ENCODE results near the gene NACC2.

NACC2 gene

DNA sequence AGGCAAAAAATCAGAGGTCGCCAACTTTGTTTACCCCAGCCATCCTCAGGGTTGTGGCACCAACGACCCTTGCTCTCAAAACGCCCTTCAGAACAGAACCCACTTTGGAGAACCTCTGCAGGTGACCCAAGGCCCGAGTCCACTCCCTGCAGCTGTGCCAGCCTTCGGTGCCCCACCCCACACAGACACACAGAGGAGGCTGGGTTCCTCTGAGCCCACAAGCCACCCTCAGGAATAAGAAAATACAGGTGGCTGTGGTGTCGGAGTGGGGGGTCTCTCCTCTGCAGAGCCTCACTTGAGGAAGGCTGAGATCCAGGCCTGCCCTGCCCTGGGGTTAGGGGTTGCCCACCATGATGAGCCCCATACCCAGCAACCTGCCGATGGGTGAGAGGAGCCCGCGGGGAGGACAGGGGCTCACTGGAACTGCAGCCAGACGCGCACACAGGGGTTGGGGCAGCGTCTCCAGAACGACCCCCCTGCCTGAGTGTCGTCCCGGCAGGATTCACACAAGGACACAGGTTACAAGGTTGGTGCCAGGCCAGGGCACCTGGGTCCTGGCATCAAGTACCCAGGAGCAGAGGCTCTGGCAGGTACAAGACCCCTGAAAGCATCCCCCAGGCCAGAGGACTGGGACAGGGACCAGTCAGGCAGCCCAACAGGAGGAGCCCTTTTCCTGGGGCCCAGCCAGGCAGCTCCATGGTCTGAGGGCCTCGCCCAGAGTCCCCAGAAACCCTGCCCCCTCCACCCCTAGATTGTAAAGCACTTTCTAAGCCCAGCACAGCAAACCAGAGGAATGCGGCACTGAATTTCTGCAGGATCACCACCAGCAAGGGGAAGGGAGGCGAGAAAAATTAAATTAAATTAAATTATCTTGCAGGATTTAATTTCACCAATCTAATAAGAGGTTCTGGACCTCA, 40.0 kb downstream of the NACC2 start:
- no peak for TF ChIP-seq CTCF (conservative IDR thresholded peaks at IDR 0.05; ENCODE audit: low read depth, low read length)
- Histone ChIP-seq H4K20me1 (ENCODE audit: insufficient read depth) (no peaks in the 10 kb centered on the region), H3K79me2 (ENCODE audit: insufficient read depth, low read depth) (no peaks in the 10 kb centered on the region), H3K9ac (no peak overlapping the region), H3K4me2 (no peak overlapping the region), H3K4me1 (ENCODE audit: low read depth, poor library complexity, severe bottlenecking) (no peaks in the 10 kb centered on the region), H3K4me3 (IDR thresholded peaks at IDR 0.05; ENCODE audit: insufficient read depth, low read depth, low read length) (no peak overlapping the region), H3K27me3 (ENCODE audit: insufficient read depth, low read depth) (peaks cover 90% of the 10 kb centered on the region), H3K36me3 (ENCODE audit: insufficient read depth) (no peaks in the 10 kb centered on the region), H3K27ac (no peak overlapping the region), H2AFZ (ENCODE audit: low read depth) (no peak overlapping the region)

GRCh38 chr9:136054146-136054545, 40.9 kb downstream of the NACC2 start:
- H2AFZ ChIP-seq (ENCODE audit: low read depth), result no peak overlapping the region
- H3K9ac ChIP-seq, result no peak overlapping the region
- TF ChIP-seq CTCF (conservative IDR thresholded peaks at IDR 0.05; ENCODE audit: low read depth, low read length), result no peak
- no peaks in the 10 kb centered on the region for H3K79me2 ChIP-seq (ENCODE audit: insufficient read depth, low read depth)
- peaks cover 86% of the 10 kb centered on the region for H3K27me3 ChIP-seq (ENCODE audit: insufficient read depth, low read depth)
- H4K20me1 ChIP-seq (ENCODE audit: insufficient read depth), result no peaks in the 10 kb centered on the region
- no peak overlapping the region for H3K27ac ChIP-seq
- no peak overlapping the region for H3K4me2 ChIP-seq
- H3K4me3 ChIP-seq (IDR thresholded peaks at IDR 0.05; ENCODE audit: insufficient read depth, low read depth, low read length), result no peak overlapping the region
- H3K36me3 ChIP-seq (ENCODE audit: insufficient read depth), result no peaks in the 10 kb centered on the region
- no peaks in the 10 kb centered on the region for H3K4me1 ChIP-seq (ENCODE audit: low read depth, poor library complexity, severe bottlenecking)

DNA sequence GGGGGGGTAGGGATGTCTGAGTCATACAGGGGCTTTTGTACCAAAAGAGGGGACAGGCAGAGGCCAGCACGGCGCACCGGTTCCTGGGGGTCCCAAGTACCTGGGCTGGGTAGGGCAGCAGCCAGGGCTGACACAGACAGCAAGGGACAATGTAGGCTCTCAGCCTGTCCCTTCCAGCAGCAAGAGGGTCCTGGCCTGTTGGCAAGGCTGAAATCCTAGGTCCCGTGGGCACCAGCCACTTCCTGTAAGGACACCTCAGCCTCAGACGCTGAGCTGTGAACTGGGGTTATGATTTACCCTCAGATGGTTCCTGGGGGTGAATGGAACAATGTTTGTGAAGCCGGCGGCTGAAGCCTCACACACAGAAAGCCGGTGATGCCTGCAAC, 41.3 kb downstream of the NACC2 start:
- no peak overlapping the region for H3K4me3 ChIP-seq (IDR thresholded peaks at IDR 0.05; ENCODE audit: insufficient read depth, low read depth, low read length)
- no peak overlapping the region for H3K9ac ChIP-seq
- no peaks in the 10 kb centered on the region for H3K36me3 ChIP-seq (ENCODE audit: insufficient read depth)
- TF ChIP-seq CTCF (conservative IDR thresholded peaks at IDR 0.05; ENCODE audit: low read depth, low read length), result no peak
- H2AFZ ChIP-seq (ENCODE audit: low read depth), result no peak overlapping the region
- H4K20me1 ChIP-seq (ENCODE audit: insufficient read depth), result no peaks in the 10 kb centered on the region
- H3K27me3 ChIP-seq (ENCODE audit: insufficient read depth, low read depth), result peaks cover 86% of the 10 kb centered on the region
- no peak overlapping the region for H3K4me2 ChIP-seq
- no peaks in the 10 kb centered on the region for H3K79me2 ChIP-seq (ENCODE audit: insufficient read depth, low read depth)
- H3K27ac ChIP-seq, result no peak overlapping the region
- H3K4me1 ChIP-seq (ENCODE audit: low read depth, poor library complexity, severe bottlenecking), result no peaks in the 10 kb centered on the region

DNA sequence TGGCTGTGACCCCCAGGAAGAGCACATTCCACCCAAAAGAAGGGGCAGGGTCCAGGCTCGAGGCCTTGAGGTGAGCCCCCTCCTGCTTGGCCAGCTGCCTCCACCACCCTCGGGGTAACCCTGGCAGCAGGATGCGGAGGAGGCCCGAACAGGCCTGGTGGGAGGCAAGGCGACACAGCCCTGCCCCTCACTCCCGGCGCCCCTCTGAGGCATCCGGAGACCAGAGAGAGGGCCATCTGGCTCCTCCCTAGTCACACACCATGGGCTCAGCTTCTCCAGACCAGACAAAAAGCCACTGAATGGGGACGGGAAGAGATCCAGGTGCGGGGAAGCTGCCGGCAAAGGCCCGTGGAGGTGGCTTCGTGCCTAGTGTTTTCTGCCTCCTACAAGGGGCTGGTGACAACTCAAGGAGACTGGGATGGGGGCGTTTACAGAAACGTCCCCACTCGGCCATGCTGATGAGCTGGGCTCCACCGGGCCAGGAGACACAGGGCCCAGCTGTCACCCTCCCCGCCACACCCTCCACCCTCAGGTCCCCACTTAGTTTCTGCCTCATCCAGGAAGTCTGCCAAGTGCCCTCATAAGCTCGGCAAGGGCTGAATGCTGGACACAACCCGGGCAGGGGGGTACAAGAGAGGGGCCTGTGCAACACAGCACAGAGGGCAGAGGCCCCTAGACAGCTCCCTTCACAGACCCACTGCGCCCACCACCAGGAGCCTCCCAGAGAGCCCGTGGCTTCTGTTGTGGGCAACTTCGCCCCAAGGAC, 41.9 kb downstream of the NACC2 start:
- Histone ChIP-seq H3K27ac (no peak overlapping the region), H3K4me3 (IDR thresholded peaks at IDR 0.05; ENCODE audit: insufficient read depth, low read depth, low read length) (no peak overlapping the region), H4K20me1 (ENCODE audit: insufficient read depth) (no peaks in the 10 kb centered on the region), H3K9ac (no peak overlapping the region), H3K4me2 (no peak overlapping the region), H3K27me3 (ENCODE audit: insufficient read depth, low read depth) (peaks cover 86% of the 10 kb centered on the region), H3K79me2 (ENCODE audit: insufficient read depth, low read depth) (no peaks in the 10 kb centered on the region), H3K4me1 (ENCODE audit: low read depth, poor library complexity, severe bottlenecking) (no peaks in the 10 kb centered on the region), H3K36me3 (ENCODE audit: insufficient read depth) (no peaks in the 10 kb centered on the region), H2AFZ (ENCODE audit: low read depth) (no peak overlapping the region)
- no peak for TF ChIP-seq CTCF (conservative IDR thresholded peaks at IDR 0.05; ENCODE audit: low read depth, low read length)

Data from KMS-11 (cell line).